ENCODE measurements around the gene RUNX2. TPM values are rescaled to one million over a fixed set of nuclear protein-coding genes. Genes with fewer than 3 reads are reported as not detected.

Gene RUNX2
- total RNA-seq, 1 donor from 2014 or later: 0.09 TPM

GRCh38 chr6:45613656-45614055 lies 285.5 kb downstream of the RUNX2 start:
- Histone ChIP-seq H3K9ac (no peak overlapping the region), H3K79me2 (ENCODE audit: low read depth) (no peaks in the 10 kb centered on the region), H3K4me2 (no peak overlapping the region), H3K27me3 (no peaks in the 10 kb centered on the region), H3K4me1 (no peaks in the 10 kb centered on the region), H3F3A (ENCODE audit: low read depth) (no peaks in the 10 kb centered on the region), H3K9me3 (ENCODE audit: low read depth) (no peaks in the 10 kb centered on the region), H3K4me3 (no peak overlapping the region), H3K36me3 (no peaks in the 10 kb centered on the region), H2AFZ (replicated peaks) (no peak overlapping the region), H3K27ac (no peak overlapping the region), H4K20me1 (ENCODE audit: low read depth) (no peaks in the 10 kb centered on the region)
- Mint-ChIP-seq H3K4me1 (peaks cover 7% of the 10 kb centered on the region), H3K4me3 (no peak overlapping the region), H3K9me3 (no peaks in the 10 kb centered on the region), H3K27ac (no peak overlapping the region), H3K36me3 (no peaks in the 10 kb centered on the region), H3K27me3 (ENCODE audit: insufficient read depth, low read depth) (no peaks in the 10 kb centered on the region)
- TF ChIP-seq CTCF (IDR thresholded peaks at IDR 0.05) (no peak), EZH2phosphoT487 (IDR thresholded peaks at IDR 0.05) (no peak), EZH2 (IDR thresholded peaks at IDR 0.05) (no peak)
- DNase-seq (ENCODE audit: low spot score): no peak

- peaks cover 7% of the 10 kb centered on the region for H3K4me1 Mint-ChIP-seq
- H3K4me3 Mint-ChIP-seq: no peak overlapping the region
- no peaks in the 10 kb centered on the region for H3K27me3 Mint-ChIP-seq (ENCODE audit: insufficient read depth, low read depth)
- H3K27ac Mint-ChIP-seq: no peak overlapping the region
- H3K9me3 Mint-ChIP-seq: no peaks in the 10 kb centered on the region
- Histone ChIP-seq H3K9me3 (ENCODE audit: low read depth) (no peaks in the 10 kb centered on the region), H3F3A (ENCODE audit: low read depth) (no peaks in the 10 kb centered on the region), H3K4me1 (no peaks in the 10 kb centered on the region), H2AFZ (replicated peaks) (no peak overlapping the region), H3K4me3 (no peak overlapping the region), H3K9ac (no peak overlapping the region), H3K4me2 (no peak overlapping the region), H3K27me3 (no peaks in the 10 kb centered on the region), H3K79me2 (ENCODE audit: low read depth) (no peaks in the 10 kb centered on the region), H3K36me3 (no peaks in the 10 kb centered on the region), H4K20me1 (ENCODE audit: low read depth) (no peaks in the 10 kb centered on the region), H3K27ac (no peak overlapping the region)
- TF ChIP-seq EZH2 (IDR thresholded peaks at IDR 0.05) (no peak), EZH2phosphoT487 (IDR thresholded peaks at IDR 0.05) (no peak), CTCF (IDR thresholded peaks at IDR 0.05) (no peak)
- DNase-seq (ENCODE audit: low spot score): no peak
- H3K36me3 Mint-ChIP-seq: no peaks in the 10 kb centered on the region
Observed at GRCh38 chr6:45614488-45615285, 286.6 kb downstream of the RUNX2 start.

- no peaks in the 10 kb centered on the region for H3K27me3 Mint-ChIP-seq (ENCODE audit: insufficient read depth, low read depth)
- no peaks in the 10 kb centered on the region for H3K9me3 Mint-ChIP-seq
- TF ChIP-seq EZH2phosphoT487 (IDR thresholded peaks at IDR 0.05) (no peak), EZH2 (IDR thresholded peaks at IDR 0.05) (no peak), CTCF (IDR thresholded peaks at IDR 0.05) (no peak)
- Histone ChIP-seq H3K79me2 (ENCODE audit: low read depth) (no peaks in the 10 kb centered on the region), H3K27ac (no peak overlapping the region), H3K9me3 (ENCODE audit: low read depth) (no peaks in the 10 kb centered on the region), H3K27me3 (no peaks in the 10 kb centered on the region), H3F3A (ENCODE audit: low read depth) (no peaks in the 10 kb centered on the region), H3K4me2 (no peak overlapping the region), H3K4me3 (no peak overlapping the region), H2AFZ (replicated peaks) (no peak overlapping the region), H4K20me1 (ENCODE audit: low read depth) (no peaks in the 10 kb centered on the region), H3K4me1 (no peaks in the 10 kb centered on the region), H3K9ac (no peak overlapping the region), H3K36me3 (no peaks in the 10 kb centered on the region)
- peaks cover 7% of the 10 kb centered on the region for H3K4me1 Mint-ChIP-seq
- H3K27ac Mint-ChIP-seq: no peak overlapping the region
- no peak for DNase-seq (ENCODE audit: low spot score)
- no peaks in the 10 kb centered on the region for H3K36me3 Mint-ChIP-seq
- no peak overlapping the region for H3K4me3 Mint-ChIP-seq
Observed at GRCh38 chr6:45616209-45616608, 288.1 kb downstream of the RUNX2 start.
